Measurements from ENCODE around the gene TMEM220.
"Not testable (repeated sequence)": the region's sequence is repeated elsewhere in the genome, so short reads cannot be mapped to it uniquely, and the experiment has no call there.

TMEM220 gene

GRCh38 chr17:10731408-10731879 is 1.6 kb upstream of the TMEM220 start:
- H3K4me3 ChIP-seq (replicated peaks; ENCODE audit: low read depth, low read length) = no peak overlapping the region
- no peak for DNase-seq (ENCODE audit: low read depth)
- no peak for TF ChIP-seq CTCF (IDR thresholded peaks at IDR 0.05; ENCODE audit: low read length, missing control alignments)

DNA sequence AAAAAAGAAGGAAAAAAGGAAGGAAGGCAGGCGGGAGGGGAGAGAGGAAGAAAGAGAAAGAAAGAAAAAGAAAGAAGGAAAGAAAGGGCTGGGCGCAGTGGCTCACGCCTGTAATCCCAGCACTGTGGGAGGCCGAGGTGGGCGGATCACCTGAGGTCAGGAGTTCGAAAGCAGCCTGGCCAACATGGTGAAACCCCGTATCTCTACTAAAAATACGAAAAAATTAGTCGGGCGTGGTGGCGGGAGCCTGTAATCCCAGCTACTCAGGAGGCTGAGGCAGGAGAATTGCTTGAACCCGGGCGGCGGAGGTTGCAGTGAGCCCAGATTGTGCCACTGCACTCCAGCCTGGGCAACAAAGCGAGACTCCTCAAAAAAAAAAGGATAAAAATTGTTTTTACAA is 424 bp upstream of the TMEM220 start:
- H3K4me3 ChIP-seq (replicated peaks; ENCODE audit: low read depth, low read length) = peak overlapping the region; percentile 65
- DNase-seq (ENCODE audit: low read depth) = not testable (repeated sequence)

DNA sequence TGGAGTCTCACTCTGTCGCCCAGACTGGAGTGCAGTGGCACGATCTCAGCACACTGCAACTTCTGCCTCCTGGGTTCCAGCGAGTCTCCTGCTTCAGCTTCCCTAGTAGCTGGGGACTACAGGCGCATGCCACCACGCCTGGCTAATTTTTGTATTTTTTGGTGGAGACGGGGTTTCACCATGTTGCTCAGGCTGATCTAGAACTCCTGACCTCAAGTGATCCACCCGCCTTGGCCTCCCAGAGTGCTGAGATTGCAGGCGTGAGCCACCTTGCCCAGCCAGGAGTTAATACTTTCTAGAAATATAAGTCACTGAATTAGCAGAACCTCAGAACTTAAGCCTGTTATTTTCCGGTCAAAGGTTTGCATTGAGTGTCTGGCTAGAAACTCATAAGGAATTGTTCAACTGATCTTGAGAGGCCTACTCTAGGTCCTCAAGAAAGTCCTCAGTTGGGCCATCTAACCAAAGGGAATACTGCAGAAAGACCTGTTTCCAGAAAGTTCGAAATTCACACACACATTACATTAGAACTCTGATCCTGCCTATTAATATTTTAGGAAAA is 1.4 kb downstream of the TMEM220 start:
- DNase-seq (ENCODE audit: low read depth) = no peak
- no peak overlapping the region for H3K4me3 ChIP-seq (replicated peaks; ENCODE audit: low read depth, low read length)

GRCh38 chr17:10727192-10727591 is 2.6 kb downstream of the TMEM220 start:
- no peak overlapping the region for H3K4me3 ChIP-seq (replicated peaks; ENCODE audit: low read depth, low read length)
- DNase-seq (ENCODE audit: low read depth) = no peak
- no peak for TF ChIP-seq CTCF (IDR thresholded peaks at IDR 0.05; ENCODE audit: low read length, missing control alignments)

More for the DNA sequence above, 1.4 kb downstream of the TMEM220 start:
- no peak for TF ChIP-seq CTCF (IDR thresholded peaks at IDR 0.05; ENCODE audit: low read length, missing control alignments)

DNA sequence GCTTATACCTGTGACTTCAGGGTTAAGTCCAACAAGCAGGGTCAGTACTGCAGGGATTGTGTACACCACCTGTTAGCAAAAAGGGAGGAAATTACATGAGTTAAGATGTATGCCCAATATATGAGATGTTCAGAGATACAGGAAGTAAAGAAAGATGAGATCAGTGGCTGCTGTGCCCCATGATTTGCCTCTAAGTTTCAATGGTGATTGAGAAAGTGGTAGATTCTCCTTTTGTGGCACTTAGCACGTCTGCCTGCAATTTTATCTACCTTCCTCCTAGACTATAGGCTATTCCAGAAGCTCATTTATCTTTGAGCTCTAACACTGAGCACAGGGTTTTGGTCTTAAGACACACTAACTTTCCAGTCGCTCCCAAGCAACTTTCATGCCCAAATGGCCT is 3.6 kb downstream of the TMEM220 start:
- no peak for TF ChIP-seq CTCF (IDR thresholded peaks at IDR 0.05; ENCODE audit: low read length, missing control alignments)
- no peak for DNase-seq (ENCODE audit: low read depth)
- H3K4me3 ChIP-seq (replicated peaks; ENCODE audit: low read depth, low read length) = no peak overlapping the region

DNA sequence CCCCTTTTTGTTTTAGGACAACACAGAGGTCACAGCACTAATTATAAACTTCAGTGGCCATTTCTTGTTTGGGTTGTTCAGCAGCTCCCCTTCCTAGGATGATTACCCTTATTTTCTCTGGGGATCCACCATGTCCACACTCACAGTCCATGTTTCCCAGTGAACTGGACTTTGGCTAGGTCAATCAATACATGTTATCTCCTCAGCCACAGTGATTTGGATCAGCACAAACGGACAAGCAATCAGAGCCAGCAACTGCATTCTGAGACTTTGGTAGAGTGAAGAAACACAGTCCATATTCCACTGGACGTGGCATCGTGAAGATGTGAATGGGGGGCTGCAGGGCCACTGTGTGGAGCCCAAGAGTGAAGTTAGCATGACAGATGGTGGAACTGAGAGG is 4.6 kb downstream of the TMEM220 start:
- no peak for DNase-seq (ENCODE audit: low read depth)
- TF ChIP-seq CTCF (IDR thresholded peaks at IDR 0.05; ENCODE audit: low read length, missing control alignments) = no peak
- H3K4me3 ChIP-seq (replicated peaks; ENCODE audit: low read depth, low read length) = no peak overlapping the region

DNA sequence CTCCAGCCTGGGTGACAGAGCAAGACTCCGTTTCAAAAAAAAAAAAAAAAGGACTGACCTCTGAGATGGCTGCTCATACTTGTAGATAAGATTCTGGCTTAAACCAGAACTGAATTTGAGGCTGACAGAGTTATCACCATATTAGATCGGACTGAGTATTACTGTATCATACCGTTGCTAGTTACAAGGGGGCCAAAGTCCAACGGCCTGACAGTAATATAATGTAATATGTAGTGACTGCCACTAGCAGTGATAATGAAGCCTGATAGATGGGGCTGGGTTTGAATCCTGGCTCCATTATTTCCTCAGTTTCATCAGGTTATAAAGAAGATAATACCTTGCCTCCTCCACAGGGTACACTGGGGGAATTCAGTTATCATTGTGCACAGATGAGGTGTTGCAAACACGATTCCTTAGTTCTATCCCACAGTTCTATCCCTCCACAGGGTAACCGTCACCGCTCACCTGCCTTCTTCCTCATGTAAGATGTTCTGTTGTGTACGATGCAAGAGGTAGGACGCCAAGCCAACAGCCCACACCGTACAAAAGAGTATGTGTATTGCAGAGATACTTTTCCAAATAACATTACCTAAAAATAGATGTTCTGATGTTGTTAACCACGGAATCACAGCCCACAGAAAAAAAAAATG is 5.2 kb downstream of the TMEM220 start:
- H3K4me3 ChIP-seq (replicated peaks; ENCODE audit: low read depth, low read length) = no peak overlapping the region
- no peak for TF ChIP-seq CTCF (IDR thresholded peaks at IDR 0.05; ENCODE audit: low read length, missing control alignments)
- DNase-seq (ENCODE audit: low read depth) = no peak
